A549 (cell line): ENCODE data around the gene CSTA.

Source experiments
- CBX8 ChIP-seq: fragments of 200-600 bp; sonication (generic); IDR thresholded peaks from 2 replicates; pipeline ENCODE4 v1.6.1; 2016
- EP300 ChIP-seq, 2 experiments: fragments of >200 bp; sonication (Bioruptor Twin); formaldehyde crosslinking; IDR thresholded peaks; 2 replicates in 1 of 2; 3 replicates in 1 of 2; pipeline ENCODE4 v1.6.1; 2016 to 2017
- HOXA7 ChIP-seq: fragments of 250-450 bp; sonication (Bioruptor Pico); IDR thresholded peaks from 2 replicates; pipeline ENCODE4 v1.5.0; 2020; ENCODE audit warnings: mild to moderate bottlenecking, moderate library complexity
- MAZ ChIP-seq: fragments of 150-350 bp; IDR thresholded peaks from 2 replicates; pipeline ENCODE4 v1.6.1; 2014; ENCODE audit warnings: antibody characterized with exemption, low read depth, low read length, borderline replicate concordance
- NPAS2 ChIP-seq: fragments of 250-450 bp; sonication (Bioruptor Pico); IDR thresholded peaks from 2 replicates; pipeline ENCODE4 v1.8.0; 2022; ENCODE audit warnings: mild to moderate bottlenecking, moderate library complexity, borderline replicate concordance
- POLR2A ChIP-seq: IDR thresholded peaks from 2 replicates; pipeline ENCODE4 v1.6.1; 2012; ENCODE audit warnings: mild to moderate bottlenecking, low read length
- SREBF2 ChIP-seq: fragments of 450-650 bp; IDR thresholded peaks from 2 replicates; pipeline ENCODE4 v1.6.1; 2014; ENCODE audit warnings: mild to moderate bottlenecking, moderate library complexity
- TF ChIP-seq, protein P1 (sequence below): fragments of >200 bp; sonication (Bioruptor Twin); formaldehyde crosslinking; IDR thresholded peaks from 3 replicates; pipeline ENCODE4 v1.5.1; 2016
- TF ChIP-seq, protein P2 (sequence below): fragments of 250-450 bp; sonication (Bioruptor Pico); IDR thresholded peaks from 2 replicates; pipeline ENCODE4 v1.5.0; 2021; ENCODE audit warnings: mild to moderate bottlenecking, moderate library complexity, borderline replicate concordance
- TF ChIP-seq, protein P3 (sequence below): fragments of 450-650 bp; IDR thresholded peaks from 2 replicates; pipeline ENCODE4 v1.6.1; 2014; ENCODE audit warnings: antibody characterized with exemption

GRCh38 chr3:122316368-122316767 lies 8.7 kb upstream of the CSTA start:
- TF ChIP-seq, protein P1, sequence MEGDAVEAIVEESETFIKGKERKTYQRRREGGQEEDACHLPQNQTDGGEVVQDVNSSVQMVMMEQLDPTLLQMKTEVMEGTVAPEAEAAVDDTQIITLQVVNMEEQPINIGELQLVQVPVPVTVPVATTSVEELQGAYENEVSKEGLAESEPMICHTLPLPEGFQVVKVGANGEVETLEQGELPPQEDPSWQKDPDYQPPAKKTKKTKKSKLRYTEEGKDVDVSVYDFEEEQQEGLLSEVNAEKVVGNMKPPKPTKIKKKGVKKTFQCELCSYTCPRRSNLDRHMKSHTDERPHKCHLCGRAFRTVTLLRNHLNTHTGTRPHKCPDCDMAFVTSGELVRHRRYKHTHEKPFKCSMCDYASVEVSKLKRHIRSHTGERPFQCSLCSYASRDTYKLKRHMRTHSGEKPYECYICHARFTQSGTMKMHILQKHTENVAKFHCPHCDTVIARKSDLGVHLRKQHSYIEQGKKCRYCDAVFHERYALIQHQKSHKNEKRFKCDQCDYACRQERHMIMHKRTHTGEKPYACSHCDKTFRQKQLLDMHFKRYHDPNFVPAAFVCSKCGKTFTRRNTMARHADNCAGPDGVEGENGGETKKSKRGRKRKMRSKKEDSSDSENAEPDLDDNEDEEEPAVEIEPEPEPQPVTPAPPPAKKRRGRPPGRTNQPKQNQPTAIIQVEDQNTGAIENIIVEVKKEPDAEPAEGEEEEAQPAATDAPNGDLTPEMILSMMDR: no peak
- TF ChIP-seq POLR2A (no peak), HOXA7 (no peak), EP300 (IDR thresholded peaks at IDR 0.05) (no peak), NPAS2 (no peak), CBX8 (no peak), SREBF2 (no peak), MAZ (no peak)
- TF ChIP-seq, protein P2, sequence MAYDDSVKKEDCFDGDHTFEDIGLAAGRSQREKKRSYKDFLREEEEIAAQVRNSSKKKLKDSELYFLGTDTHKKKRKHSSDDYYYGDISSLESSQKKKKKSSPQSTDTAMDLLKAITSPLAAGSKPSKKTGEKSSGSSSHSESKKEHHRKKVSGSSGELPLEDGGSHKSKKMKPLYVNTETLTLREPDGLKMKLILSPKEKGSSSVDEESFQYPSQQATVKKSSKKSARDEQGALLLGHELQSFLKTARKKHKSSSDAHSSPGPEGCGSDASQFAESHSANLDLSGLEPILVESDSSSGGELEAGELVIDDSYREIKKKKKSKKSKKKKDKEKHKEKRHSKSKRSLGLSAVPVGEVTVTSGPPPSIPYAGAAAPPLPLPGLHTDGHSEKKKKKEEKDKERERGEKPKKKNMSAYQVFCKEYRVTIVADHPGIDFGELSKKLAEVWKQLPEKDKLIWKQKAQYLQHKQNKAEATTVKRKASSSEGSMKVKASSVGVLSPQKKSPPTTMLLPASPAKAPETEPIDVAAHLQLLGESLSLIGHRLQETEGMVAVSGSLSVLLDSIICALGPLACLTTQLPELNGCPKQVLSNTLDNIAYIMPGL (CRISPR knock-in tag): no peak
- TF ChIP-seq, protein P3, sequence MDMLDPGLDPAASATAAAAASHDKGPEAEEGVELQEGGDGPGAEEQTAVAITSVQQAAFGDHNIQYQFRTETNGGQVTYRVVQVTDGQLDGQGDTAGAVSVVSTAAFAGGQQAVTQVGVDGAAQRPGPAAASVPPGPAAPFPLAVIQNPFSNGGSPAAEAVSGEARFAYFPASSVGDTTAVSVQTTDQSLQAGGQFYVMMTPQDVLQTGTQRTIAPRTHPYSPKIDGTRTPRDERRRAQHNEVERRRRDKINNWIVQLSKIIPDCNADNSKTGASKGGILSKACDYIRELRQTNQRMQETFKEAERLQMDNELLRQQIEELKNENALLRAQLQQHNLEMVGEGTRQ: no peak
